HFFc6 (cell line): ENCODE measurements around the gene NUP54. TPM values are rescaled to one million over a fixed set of nuclear protein-coding genes. Genes with fewer than 3 reads are reported as not detected.

Source experiments
- DNase-seq: peaks from one replicate; pipeline ENCODE4 v3.0.0-alpha.2; 2018
- H3K27ac Mint-ChIP-seq: 2 replicates; pipeline ENCODE4 v1.8.0; 2020; ENCODE audit warnings: mild to moderate bottlenecking, mixed read lengths
- H3K27me3 Mint-ChIP-seq: 2 replicates; pipeline ENCODE4 v1.8.0; 2021; ENCODE audit warnings: mild to moderate bottlenecking, moderate library complexity, mixed read lengths; ENCODE audit not compliant: insufficient read depth
- H3K36me3 Mint-ChIP-seq: 2 replicates; pipeline ENCODE4 v1.8.0; 2021; ENCODE audit warnings: low read depth, mixed read lengths
- H3K4me1 Mint-ChIP-seq: 2 replicates; pipeline ENCODE4 v1.8.0; 2020; ENCODE audit warnings: low read depth, mixed read lengths
- H3K4me3 Mint-ChIP-seq: 2 replicates; pipeline ENCODE4 v1.8.0; 2020; ENCODE audit warnings: mild to moderate bottlenecking, moderate library complexity, mixed read lengths
- H3K9me3 Mint-ChIP-seq: 2 replicates; pipeline ENCODE4 v1.8.0; 2020; ENCODE audit warnings: mild to moderate bottlenecking, mixed read lengths
- CTCF ChIP-seq: fragments of 200-600 bp; sonication (generic); IDR thresholded peaks from 2 replicates; pipeline ENCODE4 v1.5.0; 2021; ENCODE audit warnings: antibody characterized with exemption, mild to moderate bottlenecking
- total RNA-seq, 6 experiments: library from RNA; stranded (reverse); fragmentation: NEBNext Ultra II Directional; extraction: Animal tissue kit (Norgen Biotek cat#: 25700); gene quantifications; 2 replicates in 1 of 6; 3 replicates in 5 of 6; pipeline ENCODE4 v1.2.3, GENCODE V29; 2021

NUP54 gene
- total RNA-seq, 6 experiments from 2014 or later = 25.7 to 37.8 (median 33.3) TPM

- no peaks in the 10 kb centered on the region for H3K27me3 Mint-ChIP-seq
- H3K4me1 Mint-ChIP-seq = no peaks in the 10 kb centered on the region
- no peak for TF ChIP-seq CTCF
- peaks cover 19% of the 10 kb centered on the region for H3K36me3 Mint-ChIP-seq
- H3K9me3 Mint-ChIP-seq = no peaks in the 10 kb centered on the region
- H3K27ac Mint-ChIP-seq = no peak overlapping the region
- no peak for DNase-seq
- no peak overlapping the region for H3K4me3 Mint-ChIP-seq
These were observed 20.5 kb upstream of the NUP54 start for GRCh38 chr4:76168688-76169087.

GRCh38 chr4:76166480-76166879, 18.3 kb upstream of the NUP54 start:
- Mint-ChIP-seq H3K4me1 (no peaks in the 10 kb centered on the region), H3K27me3 (no peaks in the 10 kb centered on the region), H3K9me3 (no peaks in the 10 kb centered on the region), H3K36me3 (peaks cover 30% of the 10 kb centered on the region), H3K4me3 (no peak overlapping the region), H3K27ac (no peak overlapping the region)
- TF ChIP-seq CTCF = no peak
- DNase-seq = no peak

GRCh38 chr4:76160355-76160754, 12.2 kb upstream of the NUP54 start:
- Mint-ChIP-seq H3K36me3 (peaks cover 39% of the 10 kb centered on the region), H3K27ac (no peak overlapping the region), H3K4me3 (no peak overlapping the region), H3K9me3 (no peaks in the 10 kb centered on the region), H3K4me1 (no peaks in the 10 kb centered on the region), H3K27me3 (no peaks in the 10 kb centered on the region)
- DNase-seq = no peak
- no peak for TF ChIP-seq CTCF

- Mint-ChIP-seq H3K4me3 (no peak overlapping the region), H3K27me3 (no peaks in the 10 kb centered on the region), H3K4me1 (no peaks in the 10 kb centered on the region), H3K36me3 (peaks cover 30% of the 10 kb centered on the region), H3K27ac (no peak overlapping the region), H3K9me3 (peaks cover 4% of the 10 kb centered on the region; the same call in 1 of the 2 replicates)
- DNase-seq = no peak
- TF ChIP-seq CTCF = no peak
These were observed 8.4 kb upstream of the NUP54 start for GRCh38 chr4:76156635-76157034.

- Mint-ChIP-seq H3K27ac (no peak overlapping the region), H3K36me3 (peaks cover 23% of the 10 kb centered on the region), H3K27me3 (no peaks in the 10 kb centered on the region), H3K4me3 (no peak overlapping the region), H3K4me1 (no peaks in the 10 kb centered on the region), H3K9me3 (peaks cover 4% of the 10 kb centered on the region; the same call in 1 of the 2 replicates)
- no peak for DNase-seq
- TF ChIP-seq CTCF = no peak
These were observed 7.8 kb upstream of the NUP54 start for GRCh38 chr4:76155979-76156378.

- peaks cover 4% of the 10 kb centered on the region; the same call in 1 of the 2 replicates for H3K9me3 Mint-ChIP-seq
- DNase-seq = no peak
- peaks cover 17% of the 10 kb centered on the region for H3K36me3 Mint-ChIP-seq
- no peak for TF ChIP-seq CTCF
- H3K27me3 Mint-ChIP-seq = peaks cover 2% of the 10 kb centered on the region; the same call in 1 of the 2 replicates
- H3K4me3 Mint-ChIP-seq = no peak overlapping the region
- H3K4me1 Mint-ChIP-seq = peaks cover 19% of the 10 kb centered on the region
- H3K27ac Mint-ChIP-seq = no peak overlapping the region
These were observed 5.2 kb upstream of the NUP54 start for GRCh38 chr4:76153356-76153755.
